Measurements from ENCODE around the gene EED.

EED gene

DNA sequence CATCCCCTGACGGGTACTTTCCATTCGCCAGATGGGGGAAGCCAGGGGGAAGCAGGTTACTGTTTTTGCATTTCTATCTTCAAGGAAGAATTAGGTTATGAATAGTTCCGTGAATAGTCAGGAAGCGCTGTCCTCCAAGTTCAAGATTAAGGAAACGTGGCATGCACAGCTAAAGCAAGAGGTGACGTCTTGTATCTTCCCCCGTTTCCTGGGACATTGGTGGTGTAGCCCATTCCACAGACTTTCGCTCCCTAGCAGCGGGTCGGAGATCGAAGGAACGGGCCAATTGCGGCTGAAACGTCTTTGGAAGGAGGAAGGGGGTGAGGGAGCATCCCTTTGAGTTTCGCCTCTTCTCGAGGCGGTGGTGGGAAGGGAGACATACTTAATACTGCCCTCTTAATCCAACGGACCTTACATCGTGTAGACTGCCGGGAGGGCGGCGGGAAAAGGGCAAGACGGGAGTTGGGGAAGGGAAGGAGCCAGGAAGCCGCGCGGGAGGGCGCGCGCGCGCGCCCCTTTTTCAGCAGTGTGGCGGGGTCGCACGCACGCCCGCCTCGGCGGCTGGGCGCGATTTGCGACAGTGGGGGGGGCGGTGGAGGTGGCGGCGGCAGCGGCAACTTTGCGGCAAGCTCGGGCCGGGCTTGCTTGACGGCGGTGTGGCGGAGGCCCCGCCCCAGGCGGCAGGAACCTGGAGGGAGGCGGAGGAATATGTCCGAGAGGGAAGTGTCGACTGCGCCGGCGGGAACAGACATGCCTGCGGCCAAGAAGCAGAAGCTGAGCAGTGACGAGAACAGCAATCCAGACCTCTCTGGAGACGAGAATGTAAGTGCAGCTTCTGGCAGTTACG, at the start of gene EED:
TSS of gene EED (plus strand) at position 232 of the 847 bp plus-strand sequence. CDS start at position 709, 477 bp downstream.
- peak; percentile 94 for DNase-seq (ENCODE audit: low spot score)

DNA sequence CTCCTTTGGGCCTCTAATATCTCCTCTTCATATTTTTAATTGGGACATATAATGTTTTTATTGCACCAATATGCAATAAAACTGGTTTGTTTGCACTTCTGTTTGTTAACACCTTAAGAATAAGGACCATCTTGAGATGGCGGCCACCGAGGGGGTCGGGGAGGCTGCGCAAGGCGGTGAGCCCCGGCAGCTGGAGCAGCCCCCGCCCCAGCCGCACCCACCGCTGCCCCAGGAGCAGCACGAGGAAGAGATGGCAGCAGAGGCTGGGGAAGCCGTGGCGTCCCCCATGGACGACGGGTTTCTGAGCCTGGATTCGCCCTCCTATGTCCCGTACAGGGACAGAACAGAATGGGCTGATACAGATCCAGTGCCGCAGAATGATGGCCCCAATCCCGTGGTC, 49.6 kb upstream of the EED start:
- no peak for DNase-seq (ENCODE audit: low spot score)

- no peak for DNase-seq (ENCODE audit: low spot score)
Observed at GRCh38 chr11:86196085-86196696, 48.4 kb upstream of the EED start.

GRCh38 chr11:86196913-86197312, 47.6 kb upstream of the EED start:
- DNase-seq (ENCODE audit: low spot score) = no peak

DNA sequence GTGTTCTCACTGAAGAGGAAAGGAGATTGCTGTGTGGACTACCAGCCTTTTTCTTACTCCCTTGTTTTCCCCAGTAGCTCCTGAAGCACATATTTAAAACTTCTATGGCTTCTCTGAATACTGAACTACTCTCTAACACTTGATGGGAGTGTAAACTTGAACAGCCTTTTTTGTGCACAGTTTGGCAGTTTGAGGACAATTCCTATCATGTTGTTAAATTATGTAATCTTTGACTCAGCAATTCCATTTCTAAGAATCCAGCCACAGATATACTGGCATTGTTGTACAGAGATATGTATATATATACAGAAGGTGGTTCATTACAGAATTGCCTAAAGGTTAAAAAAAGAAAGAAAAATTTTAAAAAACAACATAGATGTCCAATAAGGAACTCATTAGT, 47.1 kb upstream of the EED start:
- DNase-seq (ENCODE audit: low spot score) = no peak

- no peak for DNase-seq (ENCODE audit: low spot score)
Observed at GRCh38 chr11:86198139-86198538, 46.4 kb upstream of the EED start.

GRCh38 chr11:86199354-86199753, 45.2 kb upstream of the EED start:
- DNase-seq (ENCODE audit: low spot score) = no peak

DNA sequence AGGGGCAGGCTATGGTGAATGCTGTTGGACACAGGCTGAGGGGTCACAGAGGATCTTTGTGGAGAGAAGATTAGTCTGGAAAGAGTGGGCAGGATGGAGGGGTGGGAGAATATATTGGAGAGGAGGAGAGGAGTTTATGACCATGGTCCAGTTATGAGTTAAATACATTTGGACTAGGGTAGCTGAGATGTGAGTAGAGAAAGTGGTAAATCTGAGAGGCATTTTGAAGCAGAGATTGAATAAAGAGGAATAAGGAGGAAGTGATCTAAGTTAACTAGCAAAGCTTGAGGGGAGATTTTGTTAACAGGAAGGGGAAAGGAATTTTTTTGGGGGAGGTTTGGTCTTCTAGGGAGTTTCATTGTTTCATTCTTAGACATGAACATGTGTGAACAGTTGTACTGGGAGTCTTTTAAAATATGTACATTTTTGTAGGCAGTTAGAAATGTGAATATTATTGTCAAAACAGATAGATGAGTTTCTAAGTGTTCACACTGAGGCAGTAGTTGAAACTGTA, 43.1 kb upstream of the EED start:
- no peak for DNase-seq (ENCODE audit: low spot score)

GRCh38 chr11:86202013-86202336, 42.6 kb upstream of the EED start:
- no peak for DNase-seq (ENCODE audit: low spot score)

DNA sequence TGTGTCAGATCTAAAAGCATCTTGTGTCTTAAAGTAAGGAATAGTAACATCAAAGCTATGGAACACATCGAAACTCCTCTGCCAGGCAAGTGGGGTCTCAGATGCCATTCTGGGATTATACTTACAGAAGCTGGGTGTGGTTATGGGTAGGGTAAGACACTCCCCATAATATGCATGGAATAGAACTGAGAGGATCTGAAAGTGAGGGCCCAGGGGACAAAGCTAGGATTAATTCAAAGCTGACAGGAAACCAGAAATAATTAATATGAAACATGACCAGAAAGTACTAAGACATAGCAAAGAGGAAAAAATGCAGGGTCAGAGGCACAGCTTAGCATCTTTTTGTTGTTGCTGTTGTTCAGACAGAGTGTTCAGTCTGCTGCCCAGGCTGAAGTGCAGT, 40.2 kb upstream of the EED start:
- DNase-seq (ENCODE audit: low spot score) = no peak

DNA sequence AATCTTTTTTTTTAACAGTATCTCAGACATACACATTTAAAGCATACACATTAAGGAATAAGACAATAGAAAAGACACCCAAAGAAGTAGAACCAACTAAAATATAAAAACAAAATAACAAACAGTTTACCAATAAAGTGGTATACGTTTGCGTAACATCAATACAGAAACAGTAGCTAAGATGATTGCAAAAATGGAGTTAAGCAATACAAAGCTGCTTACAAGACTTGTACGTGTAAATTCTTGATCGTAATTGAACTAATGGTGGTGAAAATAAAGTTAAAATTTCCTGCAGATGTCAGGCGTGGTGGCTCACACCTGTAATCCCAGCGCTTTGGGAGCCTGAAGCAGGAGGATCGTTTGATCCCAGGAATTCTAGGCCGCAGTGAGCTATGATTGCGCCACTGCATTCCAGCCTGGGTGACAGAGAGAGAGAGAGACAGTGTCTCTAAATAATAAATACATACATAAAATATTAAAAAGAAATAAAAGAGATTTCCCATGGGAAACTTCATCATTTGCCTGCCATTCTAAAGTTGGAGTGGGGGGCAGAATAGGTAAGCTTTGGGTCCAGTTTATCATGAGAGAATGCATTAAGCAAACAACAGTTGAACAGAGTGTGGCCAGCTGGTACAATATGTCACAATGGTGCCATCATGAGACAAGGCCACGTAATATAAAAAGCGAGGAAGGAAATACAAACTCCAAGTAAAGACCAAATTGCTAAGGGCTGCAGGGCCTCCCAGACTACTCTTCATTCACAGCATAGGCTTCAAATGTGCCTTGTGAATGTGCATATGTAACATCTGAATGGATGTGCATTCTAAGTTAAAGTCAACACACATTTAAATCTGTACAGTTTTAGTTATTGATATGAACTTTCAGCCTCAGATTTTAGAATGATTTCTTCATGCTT, 38.9 kb upstream of the EED start:
- DNase-seq (ENCODE audit: low spot score) = no peak

GRCh38 chr11:86206337-86206695, 38.2 kb upstream of the EED start:
- DNase-seq (ENCODE audit: low spot score) = no peak

- no peak for DNase-seq (ENCODE audit: low spot score)
Observed at GRCh38 chr11:86207413-86207812, 37.1 kb upstream of the EED start.

DNA sequence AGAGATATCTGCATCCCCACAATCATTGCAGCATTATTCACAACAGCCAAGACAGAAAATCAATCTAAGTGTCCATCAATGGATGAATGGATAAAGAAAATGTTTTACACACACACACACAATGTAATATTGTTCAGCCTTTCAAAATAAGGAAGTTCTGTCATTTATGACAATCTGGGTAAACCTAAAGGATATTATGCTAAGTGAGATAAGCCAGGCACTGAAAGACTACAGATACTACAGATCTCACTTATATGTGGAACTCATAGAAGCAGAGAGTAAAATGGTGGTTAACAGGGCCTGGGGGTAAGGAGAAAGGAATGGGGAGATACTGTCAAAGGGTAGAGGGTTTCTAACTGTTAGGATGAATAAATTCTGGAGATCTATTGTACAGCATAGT, 36.0 kb upstream of the EED start:
- DNase-seq (ENCODE audit: low spot score) = no peak

DNA sequence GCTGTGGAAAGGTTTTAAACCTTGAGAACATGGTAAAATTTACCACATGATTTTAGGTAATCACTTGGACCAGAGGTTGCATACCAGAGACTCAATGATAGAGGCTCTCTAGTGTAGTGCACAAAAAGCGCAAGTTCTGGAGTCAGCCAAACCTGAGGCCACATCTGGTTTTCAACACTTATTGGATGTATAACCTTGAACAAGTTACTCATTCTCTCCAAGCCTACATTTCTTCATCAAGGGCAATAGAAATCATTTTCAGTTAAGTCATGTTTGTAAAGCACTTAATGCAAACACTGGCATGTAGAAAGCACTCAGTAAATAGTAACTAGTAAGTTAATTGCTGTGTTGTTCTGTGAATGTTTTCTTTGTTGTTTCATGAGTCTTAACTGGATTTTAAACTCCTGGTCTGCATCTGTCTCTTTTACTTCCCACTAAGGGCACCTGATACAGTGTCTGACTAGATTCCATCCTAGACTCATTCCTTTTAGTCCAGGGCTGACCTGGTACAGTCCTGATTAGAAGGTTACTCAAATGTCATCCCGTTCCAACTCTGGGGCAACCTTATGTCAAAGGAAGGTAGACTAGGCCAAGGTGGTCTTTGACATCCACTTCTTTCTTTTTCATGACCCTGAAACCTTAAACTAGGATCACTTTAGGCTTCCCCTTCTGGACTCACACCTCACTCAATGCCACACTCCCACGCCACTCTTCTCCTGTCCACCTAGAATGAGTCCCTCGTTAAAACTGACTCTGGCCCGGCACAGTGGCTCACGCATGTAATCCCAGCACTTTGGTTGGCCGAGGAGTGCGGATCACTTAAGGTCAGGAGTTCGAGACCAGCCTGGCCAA, 34.5 kb upstream of the EED start:
- DNase-seq (ENCODE audit: low spot score) = no peak

GRCh38 chr11:86210898-86211297, 33.7 kb upstream of the EED start:
- no peak for DNase-seq (ENCODE audit: low spot score)

GRCh38 chr11:86211619-86212018, 32.9 kb upstream of the EED start:
- DNase-seq (ENCODE audit: low spot score) = no peak

GRCh38 chr11:86212019-86212611, 32.4 kb upstream of the EED start:
- DNase-seq (ENCODE audit: low spot score) = no peak

DNA sequence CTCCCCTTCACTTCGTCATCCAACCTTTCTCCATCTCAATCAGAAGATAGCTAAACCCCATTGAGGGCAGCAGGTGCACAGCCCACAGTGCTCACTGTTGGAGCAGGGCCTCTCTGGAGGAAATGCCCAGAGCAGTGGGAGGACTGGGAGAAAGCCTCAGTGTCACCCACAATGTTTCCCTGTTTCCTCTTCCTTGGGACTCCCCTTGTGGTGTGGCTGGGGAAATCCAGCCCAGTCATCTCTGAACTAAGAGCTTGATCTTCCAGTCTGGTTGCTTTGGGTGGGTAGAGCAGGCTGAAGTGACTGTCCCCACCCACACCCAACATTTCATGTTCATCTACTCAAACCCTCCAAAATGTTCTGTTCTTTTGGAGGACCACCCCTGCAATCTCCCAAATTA, 29.8 kb upstream of the EED start:
- no peak for DNase-seq (ENCODE audit: low spot score)

GRCh38 chr11:86218125-86219084, 26.1 kb upstream of the EED start:
- DNase-seq (ENCODE audit: low spot score) = peak; percentile 82

All from AG08396 (cell line).